Fibroblast of the aortic adventitia (primary cell): Measurements from ENCODE around the gene GRPEL2. TPM values are rescaled to one million over a fixed set of nuclear protein-coding genes. Genes with fewer than 3 reads are reported as not detected.
"Not testable (repeated sequence)": the region's sequence is repeated elsewhere in the genome, so short reads cannot be mapped to it uniquely, and the experiment has no call there.

ENCODE experiments used
- DNase-seq: peaks from one replicate; pipeline ENCODE4 v3.0.0-alpha.2; 2010; ENCODE audit warnings: low read depth
- H3K4me3 ChIP-seq: 2 replicates; pipeline ENCODE4 v1.5.1; 2011; ENCODE audit warnings: low read depth, mild to moderate bottlenecking, control low read depth, low read length, moderate library complexity
- total RNA-seq: library from RNA; depleted of rRNA; stranded (reverse); fragments of >200 nt; gene quantifications from 2 replicates; pipeline ENCODE4 v1.2.3, GENCODE V29; 2012; ENCODE audit warnings: low replicate concordance
- TF ChIP-seq, protein P1 (sequence below): IDR thresholded peaks from 2 replicates; pipeline ENCODE4 v1.5.1; 2011; ENCODE audit warnings: mild to moderate bottlenecking, low read length, control low read depth, inconsistent platforms; ENCODE audit not compliant: insufficient read depth

The GRPEL2 gene
- total RNA-seq, 1 donor, result 37.0 TPM

DNA sequence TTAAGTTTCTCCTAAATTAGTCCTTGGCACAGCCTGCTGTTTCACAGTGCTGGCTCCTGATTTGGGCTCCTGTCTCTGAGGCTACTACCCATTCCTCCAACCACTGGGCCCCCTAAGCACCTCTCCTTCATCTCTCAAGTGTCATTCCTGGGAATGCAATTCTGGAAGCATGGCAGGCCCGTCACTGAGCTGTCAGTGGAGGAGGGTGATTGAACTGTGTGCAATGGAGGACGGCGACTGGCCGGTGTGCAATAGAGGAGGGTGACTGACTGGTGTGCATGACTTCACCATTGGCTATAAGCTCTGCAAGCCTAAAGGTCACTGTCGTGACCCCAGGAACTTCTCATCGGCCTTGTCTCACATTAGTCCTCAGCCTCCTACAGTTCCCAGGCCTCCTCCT, 46.2 kb downstream of the GRPEL2 start:
- no peak for DNase-seq
- H3K4me3 ChIP-seq, result no peak overlapping the region
- TF ChIP-seq, protein P1, sequence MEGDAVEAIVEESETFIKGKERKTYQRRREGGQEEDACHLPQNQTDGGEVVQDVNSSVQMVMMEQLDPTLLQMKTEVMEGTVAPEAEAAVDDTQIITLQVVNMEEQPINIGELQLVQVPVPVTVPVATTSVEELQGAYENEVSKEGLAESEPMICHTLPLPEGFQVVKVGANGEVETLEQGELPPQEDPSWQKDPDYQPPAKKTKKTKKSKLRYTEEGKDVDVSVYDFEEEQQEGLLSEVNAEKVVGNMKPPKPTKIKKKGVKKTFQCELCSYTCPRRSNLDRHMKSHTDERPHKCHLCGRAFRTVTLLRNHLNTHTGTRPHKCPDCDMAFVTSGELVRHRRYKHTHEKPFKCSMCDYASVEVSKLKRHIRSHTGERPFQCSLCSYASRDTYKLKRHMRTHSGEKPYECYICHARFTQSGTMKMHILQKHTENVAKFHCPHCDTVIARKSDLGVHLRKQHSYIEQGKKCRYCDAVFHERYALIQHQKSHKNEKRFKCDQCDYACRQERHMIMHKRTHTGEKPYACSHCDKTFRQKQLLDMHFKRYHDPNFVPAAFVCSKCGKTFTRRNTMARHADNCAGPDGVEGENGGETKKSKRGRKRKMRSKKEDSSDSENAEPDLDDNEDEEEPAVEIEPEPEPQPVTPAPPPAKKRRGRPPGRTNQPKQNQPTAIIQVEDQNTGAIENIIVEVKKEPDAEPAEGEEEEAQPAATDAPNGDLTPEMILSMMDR, result no peak

DNA sequence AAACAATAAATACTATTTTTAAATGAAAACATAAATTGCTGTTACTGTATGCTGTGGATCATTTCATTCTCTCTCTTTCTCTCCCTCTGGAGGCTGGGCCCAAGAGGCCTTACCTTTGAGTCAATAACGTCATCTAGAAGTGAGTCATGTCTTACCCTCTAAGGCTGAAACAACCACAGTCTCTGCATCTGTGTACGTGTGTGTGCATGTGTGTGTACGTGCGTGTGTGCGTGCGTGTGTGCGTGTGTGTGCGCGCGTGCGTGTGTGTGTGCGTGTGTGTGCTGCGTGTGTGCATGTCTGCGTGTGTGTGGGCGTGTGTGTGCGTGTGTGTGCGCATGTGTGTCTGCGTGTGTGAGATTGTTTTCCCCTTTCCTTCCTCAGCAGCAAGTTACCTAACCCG, 47.4 kb downstream of the GRPEL2 start:
- H3K4me3 ChIP-seq, result no peak overlapping the region
- TF ChIP-seq, protein P1, result no peak
- DNase-seq, result no peak

DNA sequence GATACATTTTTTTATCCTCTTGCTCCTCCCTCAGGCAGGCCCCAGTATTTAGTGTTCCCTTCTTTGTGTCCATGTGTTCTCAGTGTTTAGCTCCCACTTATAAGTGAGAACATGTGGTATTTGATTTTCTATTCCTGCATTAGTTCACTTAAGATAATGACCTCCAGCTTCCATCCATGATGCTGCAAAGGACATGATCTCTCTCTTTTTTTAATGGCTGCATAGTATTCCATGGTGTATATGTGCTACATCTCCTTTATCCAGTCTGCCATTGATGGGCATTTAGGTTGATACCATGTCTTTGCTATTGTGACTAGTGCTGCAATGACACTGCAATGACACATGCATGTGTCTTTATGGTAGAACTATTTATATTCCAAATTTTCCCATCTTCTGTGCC, 49.7 kb downstream of the GRPEL2 start:
- DNase-seq, H3K4me3 ChIP-seq: not testable (repeated sequence)

DNA sequence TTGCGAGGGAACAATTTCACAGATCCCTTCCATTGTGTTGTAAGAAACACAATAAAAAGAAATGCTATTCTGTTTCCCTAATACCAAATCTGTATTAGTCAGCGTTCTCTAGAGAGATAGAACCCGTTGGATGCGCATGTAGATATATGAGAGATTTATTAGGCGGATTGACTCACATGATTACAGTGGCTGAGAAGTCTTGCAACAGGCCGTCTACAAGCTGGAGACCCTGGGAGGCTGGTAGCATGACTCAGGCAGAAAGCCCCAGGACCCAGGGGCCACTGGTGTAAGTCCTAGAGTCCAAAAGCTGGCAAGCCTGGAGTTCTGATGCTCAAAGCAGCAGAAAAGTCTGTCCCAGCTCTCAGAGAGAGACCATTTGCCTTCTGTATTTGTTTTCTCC, 52.2 kb downstream of the GRPEL2 start:
- no peak overlapping the region for H3K4me3 ChIP-seq
- TF ChIP-seq, protein P1, result no peak
- peak; percentile 97 for DNase-seq

DNA sequence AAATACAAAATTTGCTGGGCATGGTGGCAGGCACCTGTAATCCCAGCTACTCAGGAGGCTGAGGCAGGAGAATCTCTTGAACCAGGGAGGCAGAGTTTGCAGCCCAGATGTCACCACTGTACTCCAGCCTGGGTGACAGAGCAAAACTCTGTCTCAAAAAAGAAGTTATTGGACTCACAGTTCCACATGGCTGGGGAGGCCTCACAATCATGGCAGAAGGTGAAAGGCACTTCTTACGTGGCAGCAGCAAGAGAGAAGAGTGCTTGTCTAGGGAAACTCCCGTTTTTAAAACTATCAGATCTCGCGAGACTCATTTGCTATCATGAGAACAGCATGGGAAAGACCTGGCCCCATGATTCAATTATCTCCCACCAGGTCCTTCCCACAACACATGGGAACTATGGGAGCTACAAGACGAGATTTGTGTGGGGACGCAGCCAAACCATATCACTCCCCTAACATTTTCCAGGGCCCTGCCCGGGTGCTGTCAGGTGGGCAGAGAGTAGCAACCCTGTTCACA, 53.5 kb downstream of the GRPEL2 start:
- not testable (repeated sequence) for H3K4me3 ChIP-seq, DNase-seq

DNA sequence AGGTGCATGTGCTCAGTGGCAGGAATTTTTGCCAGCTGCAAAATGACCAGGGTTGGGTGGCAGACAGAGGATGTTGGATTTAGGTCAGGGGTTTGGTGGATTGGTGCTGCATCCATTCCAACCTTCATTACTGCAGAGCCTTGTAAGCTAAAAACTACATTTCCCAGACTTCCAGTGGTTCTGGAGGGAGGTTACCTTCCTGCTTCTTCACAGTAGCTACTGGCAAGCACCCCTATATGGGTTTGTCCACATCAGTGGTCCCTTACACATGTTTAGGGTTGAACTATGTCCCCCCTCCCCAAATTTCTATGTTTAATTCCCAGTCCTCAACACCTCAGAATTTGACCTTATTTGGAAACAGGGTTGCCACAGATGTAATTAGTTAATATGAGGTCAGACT, 54.5 kb downstream of the GRPEL2 start:
- DNase-seq, result no peak
- TF ChIP-seq, protein P1, result no peak
- H3K4me3 ChIP-seq, result no peak overlapping the region

DNA sequence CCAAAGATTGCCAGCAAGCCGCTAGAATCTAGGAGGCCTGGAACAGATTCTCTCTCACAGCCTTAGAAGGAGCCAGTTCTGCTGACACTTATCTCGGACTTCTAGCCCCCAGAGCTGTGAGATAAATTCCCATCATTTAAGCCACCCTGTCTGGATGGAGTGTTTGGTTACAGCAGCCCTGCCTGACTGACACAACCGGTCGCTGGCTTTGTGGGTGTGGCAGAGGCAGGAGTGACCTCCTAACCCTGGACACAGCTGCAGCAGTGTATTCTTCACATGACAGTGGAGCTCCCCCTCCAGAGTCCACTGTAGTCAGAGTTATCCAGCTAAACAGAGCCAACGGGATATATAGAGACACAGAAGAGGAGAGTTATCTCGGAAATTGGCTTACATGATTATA, 55.0 kb downstream of the GRPEL2 start:
- no peak overlapping the region for H3K4me3 ChIP-seq
- TF ChIP-seq, protein P1, result no peak
- no peak for DNase-seq

DNA sequence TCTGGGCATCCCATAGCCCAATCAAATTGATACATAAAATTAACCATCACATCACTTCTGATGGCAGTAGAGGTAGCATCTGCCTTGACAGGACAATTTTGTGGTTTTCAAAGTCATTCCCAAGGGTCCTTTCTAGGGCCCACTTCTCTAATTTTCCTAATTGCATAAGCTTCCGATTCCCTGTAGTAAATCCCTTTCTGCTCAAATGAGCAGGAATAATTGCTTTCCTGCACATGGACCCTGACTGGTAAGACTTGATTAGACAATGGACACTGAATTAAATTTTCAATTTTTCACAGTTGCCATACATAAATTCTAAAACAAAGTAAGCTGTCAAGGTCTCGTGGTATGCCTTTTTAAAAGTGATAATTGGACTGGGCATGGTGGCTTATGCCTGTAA, 55.8 kb downstream of the GRPEL2 start:
- H3K4me3 ChIP-seq, result no peak overlapping the region
- TF ChIP-seq, protein P1, result no peak
- DNase-seq, result no peak
